GM18502 (cell line): ENCODE results near the gene KLF12.

Experiments used
- ATAC-seq: cut with Tn5 transposase; IDR thresholded peaks from one replicate; pipeline ENCODE4 v1.9.1; 2021; ENCODE audit warnings: mild to moderate bottlenecking; ENCODE audit not compliant: unreplicated experiment, poor library complexity

The KLF12 gene

GRCh38 chr13:74105871-74106270 is 28.3 kb downstream of the KLF12 start:
- ATAC-seq: no peak

GRCh38 chr13:74104661-74105275 is 29.4 kb downstream of the KLF12 start:
- no peak for ATAC-seq

GRCh38 chr13:74103970-74104555 is 30.1 kb downstream of the KLF12 start:
- ATAC-seq: no peak

GRCh38 chr13:74103196-74103595 is 31.0 kb downstream of the KLF12 start:
- ATAC-seq: no peak

GRCh38 chr13:74102691-74103090 is 31.5 kb downstream of the KLF12 start:
- no peak for ATAC-seq

GRCh38 chr13:74101436-74101835 is 32.8 kb downstream of the KLF12 start:
- ATAC-seq: no peak

GRCh38 chr13:74098077-74098476 is 36.1 kb downstream of the KLF12 start:
- ATAC-seq: no peak

GRCh38 chr13:74097116-74097515 is 37.1 kb downstream of the KLF12 start:
- ATAC-seq: no peak

GRCh38 chr13:74093691-74094090 is 40.5 kb downstream of the KLF12 start:
- no peak for ATAC-seq

GRCh38 chr13:74092711-74093110 is 41.5 kb downstream of the KLF12 start:
- ATAC-seq: no peak

GRCh38 chr13:74090869-74091605 is 43.2 kb downstream of the KLF12 start:
- peak; percentile 88 for ATAC-seq

GRCh38 chr13:74090397-74090796 is 43.8 kb downstream of the KLF12 start:
- no peak for ATAC-seq

GRCh38 chr13:74087357-74087756 is 46.8 kb downstream of the KLF12 start:
- no peak for ATAC-seq
